ENCODE measurements around the gene NME9. TPM values are rescaled to one million over a fixed set of nuclear protein-coding genes. Genes with fewer than 3 reads are reported as not detected.

Gene NME9
- total RNA-seq, 1 donor from 2014 or later, result not detected

GRCh38 chr3:138375447-138375846, 45.8 kb upstream of the NME9 start:
- DNase-seq (ENCODE audit: low read depth) (no peak), FAIRE-seq (no peak)
- H3K36me3 ChIP-seq (ENCODE audit: control insufficient read depth, insufficient read depth, low read length), result no peaks in the 10 kb centered on the region
- H3K27me3 ChIP-seq (ENCODE audit: control insufficient read depth, insufficient read depth, low read length), result no peaks in the 10 kb centered on the region
- TF ChIP-seq, protein P1, sequence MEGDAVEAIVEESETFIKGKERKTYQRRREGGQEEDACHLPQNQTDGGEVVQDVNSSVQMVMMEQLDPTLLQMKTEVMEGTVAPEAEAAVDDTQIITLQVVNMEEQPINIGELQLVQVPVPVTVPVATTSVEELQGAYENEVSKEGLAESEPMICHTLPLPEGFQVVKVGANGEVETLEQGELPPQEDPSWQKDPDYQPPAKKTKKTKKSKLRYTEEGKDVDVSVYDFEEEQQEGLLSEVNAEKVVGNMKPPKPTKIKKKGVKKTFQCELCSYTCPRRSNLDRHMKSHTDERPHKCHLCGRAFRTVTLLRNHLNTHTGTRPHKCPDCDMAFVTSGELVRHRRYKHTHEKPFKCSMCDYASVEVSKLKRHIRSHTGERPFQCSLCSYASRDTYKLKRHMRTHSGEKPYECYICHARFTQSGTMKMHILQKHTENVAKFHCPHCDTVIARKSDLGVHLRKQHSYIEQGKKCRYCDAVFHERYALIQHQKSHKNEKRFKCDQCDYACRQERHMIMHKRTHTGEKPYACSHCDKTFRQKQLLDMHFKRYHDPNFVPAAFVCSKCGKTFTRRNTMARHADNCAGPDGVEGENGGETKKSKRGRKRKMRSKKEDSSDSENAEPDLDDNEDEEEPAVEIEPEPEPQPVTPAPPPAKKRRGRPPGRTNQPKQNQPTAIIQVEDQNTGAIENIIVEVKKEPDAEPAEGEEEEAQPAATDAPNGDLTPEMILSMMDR (IDR thresholded peaks at IDR 0.05; ENCODE audit: insufficient read depth, low read length, severe bottlenecking), result no peak
- H3K4me3 ChIP-seq (ENCODE audit: low read depth, low read length), result no peak overlapping the region

DNA sequence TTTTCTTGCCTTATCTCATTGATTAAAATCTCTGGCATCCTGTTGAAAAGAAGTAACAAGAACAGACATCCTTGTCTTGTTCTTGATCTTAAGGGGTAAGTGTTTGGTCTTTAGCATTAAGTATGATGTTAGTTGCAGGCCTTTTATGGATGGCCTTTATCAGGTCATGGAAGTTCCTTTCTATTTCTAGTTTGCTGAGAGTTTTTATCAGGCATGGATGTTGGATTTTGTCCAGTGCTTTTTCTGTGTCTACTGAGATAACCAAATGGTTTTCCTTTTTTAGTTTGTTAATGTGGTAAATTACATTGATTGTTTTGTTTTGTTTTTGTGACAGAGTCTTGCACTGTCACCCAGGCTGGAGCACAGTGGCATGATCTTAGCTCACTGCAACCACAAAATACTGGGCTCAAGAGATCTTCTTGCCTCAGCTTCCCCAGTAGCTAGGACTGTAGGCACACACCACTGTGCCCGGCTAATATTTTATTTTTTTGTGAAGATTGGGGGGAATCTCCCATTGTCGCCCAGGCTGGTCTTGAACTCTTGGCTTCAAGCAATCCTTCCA, 45.0 kb upstream of the NME9 start:
- H3K27me3 ChIP-seq (ENCODE audit: control insufficient read depth, insufficient read depth, low read length), result no peaks in the 10 kb centered on the region
- no peak overlapping the region for H3K4me3 ChIP-seq (ENCODE audit: low read depth, low read length)
- H3K36me3 ChIP-seq (ENCODE audit: control insufficient read depth, insufficient read depth, low read length), result no peaks in the 10 kb centered on the region
- TF ChIP-seq, protein P1 (IDR thresholded peaks at IDR 0.05; ENCODE audit: insufficient read depth, low read length, severe bottlenecking), result no peak
- DNase-seq (ENCODE audit: low read depth), result no peak
- no peak for FAIRE-seq

- H3K4me3 ChIP-seq (ENCODE audit: low read depth, low read length), result no peak overlapping the region
- DNase-seq (ENCODE audit: low read depth) (no peak), FAIRE-seq (no peak)
- no peaks in the 10 kb centered on the region for H3K36me3 ChIP-seq (ENCODE audit: control insufficient read depth, insufficient read depth, low read length)
- no peaks in the 10 kb centered on the region for H3K27me3 ChIP-seq (ENCODE audit: control insufficient read depth, insufficient read depth, low read length)
- TF ChIP-seq, protein P1 (IDR thresholded peaks at IDR 0.05; ENCODE audit: insufficient read depth, low read length, severe bottlenecking), result no peak
Observed at GRCh38 chr3:138373736-138374094, 44.1 kb upstream of the NME9 start.

- FAIRE-seq (no peak), DNase-seq (ENCODE audit: low read depth) (no peak)
- TF ChIP-seq, protein P1 (IDR thresholded peaks at IDR 0.05; ENCODE audit: insufficient read depth, low read length, severe bottlenecking), result no peak
- Histone ChIP-seq H3K36me3 (ENCODE audit: control insufficient read depth, insufficient read depth, low read length) (no peaks in the 10 kb centered on the region), H3K27me3 (ENCODE audit: control insufficient read depth, insufficient read depth, low read length) (no peaks in the 10 kb centered on the region), H3K4me3 (ENCODE audit: low read depth, low read length) (no peak overlapping the region)
Observed at GRCh38 chr3:138373087-138373735, 43.6 kb upstream of the NME9 start.

- no peak overlapping the region for H3K4me3 ChIP-seq (ENCODE audit: low read depth, low read length)
Observed at GRCh38 chr3:138371070-138371965, 41.7 kb upstream of the NME9 start.

More at GRCh38 chr3:138371070-138371965, 41.7 kb upstream of the NME9 start:
- no peaks in the 10 kb centered on the region for H3K27me3 ChIP-seq (ENCODE audit: control insufficient read depth, insufficient read depth, low read length)
- DNase-seq (ENCODE audit: low read depth), result no peak
- FAIRE-seq, result no peak
- no peaks in the 10 kb centered on the region for H3K36me3 ChIP-seq (ENCODE audit: control insufficient read depth, insufficient read depth, low read length)
- TF ChIP-seq, protein P1 (IDR thresholded peaks at IDR 0.05; ENCODE audit: insufficient read depth, low read length, severe bottlenecking), result no peak
